H1 (cell line): Measurements from ENCODE around the gene SCOC. TPM values are rescaled to one million over a fixed set of nuclear protein-coding genes. Genes with fewer than 3 reads are reported as not detected.

Experiments
- CBX5 ChIP-seq: fragments of 300-800, 300-1000 bp; sonication (generic); IDR thresholded peaks from 2 replicates; pipeline ENCODE4 v1.7.1; 2016; ENCODE audit warnings: antibody characterized with exemption, low read length, low read depth
- CHD7 ChIP-seq: fragments of 300-600 bp; sonication (generic); IDR thresholded peaks from 2 replicates; pipeline ENCODE4 v1.7.1; 2012; ENCODE audit warnings: low read length, moderate library complexity, mild to moderate bottlenecking, inconsistent platforms; ENCODE audit not compliant: insufficient replicate concordance
- GTF2F1 ChIP-seq: IDR thresholded peaks from 2 replicates; pipeline ENCODE4 v1.6.1; 2012; ENCODE audit warnings: low read depth, low read length, improper control_type of control experiment, borderline replicate concordance
- NRF1 ChIP-seq: IDR thresholded peaks from 2 replicates; pipeline ENCODE4 v1.6.1; 2011; ENCODE audit warnings: mild to moderate bottlenecking, low read depth, low read length, improper control_type of control experiment
- polyA plus RNA-seq, 7 experiments: library from polyadenylated mRNA; depleted of rRNA in 3 of 7; stranded (reverse) in 5 of 7; unstranded in 2 of 7; fragments of >200 nt in 5 of 7; fragments of 200-250 nt in 2 of 7; gene quantifications; 1 replicate in 5 of 7; 2 replicates in 1 of 7; 4 replicates in 1 of 7; pipeline versions ENCODE4 v1.2.1 to v1.2.3, GENCODE V29; 2011 to 2013; ENCODE audit warnings: missing spikeins in 2 of 7, mixed read lengths in 2 of 7
- total RNA-seq: library from RNA; stranded (reverse); fragmentation: NEBNext Ultra II Directional; extraction: Animal tissue kit (Norgen Biotek cat#: 25700); gene quantifications from 2 replicates; pipeline ENCODE4 v1.2.1, GENCODE V29; 2021

The SCOC gene
- total and polyA plus RNA-seq, 2 of the 8 experiments (the other 6 are each of a cell fraction or from before 2014, with no cell fraction given), result 12.1 to 33.4 TPM

- no peak for TF ChIP-seq CBX5
- no peak for TF ChIP-seq CHD7
- TF ChIP-seq GTF2F1, result no peak
- TF ChIP-seq NRF1, result no peak
Observed at GRCh38 chr4:140342620-140343019, 30.8 kb upstream of the SCOC start (continued).
